NCI-H1417 (cell line): ENCODE measurements around the gene MRGPRG.
A peak's percentile ranks its signal among the peaks of the same experiment; 100 is the strongest.
"Not testable (repeated sequence)": the region's sequence is repeated elsewhere in the genome, so short reads cannot be mapped to it uniquely, and the experiment has no call there.

ENCODE experiments used
- DNase-seq, 3 experiments: peaks; one replicate each; lab custom pipeline; 2025; lab: John Stamatoyannopoulos, UW

The MRGPRG gene

GRCh38 chr11:3218483-3219280 lies at the start of gene MRGPRG:
Gene MRGPRG, minus strand, starts transcription at chr11:3218813. Its CDS starts 0 bp downstream, at chr11:3218813.
- DNase-seq = no peak

GRCh38 chr11:3262548-3262947 lies 43.9 kb upstream of the MRGPRG start:
- DNase-seq = not testable (repeated sequence)

- DNase-seq = not testable (repeated sequence)
These were observed 43.2 kb upstream of the MRGPRG start for GRCh38 chr11:3261831-3262230.

GRCh38 chr11:3257509-3257908 lies 38.9 kb upstream of the MRGPRG start:
- not testable (repeated sequence) for DNase-seq

GRCh38 chr11:3255241-3255640 lies 36.6 kb upstream of the MRGPRG start:
- DNase-seq = not testable (repeated sequence)

- DNase-seq = not testable (repeated sequence)
These were observed 36.2 kb upstream of the MRGPRG start for GRCh38 chr11:3254773-3255172.

GRCh38 chr11:3245071-3245470 lies 26.5 kb upstream of the MRGPRG start:
- DNase-seq = no peak

- DNase-seq = no peak
These were observed 25.3 kb upstream of the MRGPRG start for GRCh38 chr11:3243880-3244279.

- no peak for DNase-seq
These were observed 18.5 kb upstream of the MRGPRG start for GRCh38 chr11:3237119-3237518.

GRCh38 chr11:3234846-3235245 lies 16.2 kb upstream of the MRGPRG start:
- DNase-seq = no peak

- no peak for DNase-seq
These were observed 14.3 kb upstream of the MRGPRG start for GRCh38 chr11:3232956-3233355.

GRCh38 chr11:3231851-3232744 lies 13.5 kb upstream of the MRGPRG start, which contains the start of gene MRGPRE:
Gene MRGPRE, minus strand, starts transcription at chr11:3232417. Its CDS starts 3,618 bp downstream, at chr11:3228799.
- peak; percentile 1 to 95 (median 18) for DNase-seq

GRCh38 chr11:3231550-3231850 lies 12.9 kb upstream of the MRGPRG start:
- no peak for DNase-seq

GRCh38 chr11:3230636-3231549 lies 12.3 kb upstream of the MRGPRG start:
- no peak for DNase-seq

GRCh38 chr11:3229673-3230630 lies 11.3 kb upstream of the MRGPRG start:
- no peak for DNase-seq

- no peak for DNase-seq
These were observed 9.8 kb upstream of the MRGPRG start for GRCh38 chr11:3228445-3228829.

- no peak for DNase-seq
These were observed 9.2 kb upstream of the MRGPRG start for GRCh38 chr11:3227568-3228444.

- DNase-seq = no peak
These were observed 8.4 kb upstream of the MRGPRG start for GRCh38 chr11:3226846-3227567.
